ENCODE measurements around the gene GDF9. TPM values are rescaled to one million over a fixed set of nuclear protein-coding genes. Genes with fewer than 3 reads are reported as not detected.

The GDF9 gene
- total RNA-seq, 1 experiment from 2014 or later: not detected

GRCh38 chr5:132832612-132833011 lies 33.7 kb downstream of the GDF9 start:
- Histone ChIP-seq H3K27me3 (ENCODE audit: low read length) (no peaks in the 10 kb centered on the region), H3K79me2 (ENCODE audit: low read length) (peaks cover 17% of the 10 kb centered on the region; the same call in 1 of the 2 replicates), H4K20me1 (ENCODE audit: low read length) (no peaks in the 10 kb centered on the region), H3K4me2 (ENCODE audit: low read length) (no peak overlapping the region), H3K4me3 (ENCODE audit: low read length) (no peak overlapping the region), H3K27ac (ENCODE audit: low read length) (no peak overlapping the region), H3K9me3 (ENCODE audit: low read length) (no peaks in the 10 kb centered on the region), H2AFZ (ENCODE audit: low read length) (no peak overlapping the region), H3K36me3 (ENCODE audit: low read depth, low read length) (no peaks in the 10 kb centered on the region), H3K9ac (ENCODE audit: low read length) (no peak overlapping the region), H3F3A (ENCODE audit: low read length, unreplicated experiment) (no peaks in the 10 kb centered on the region), H3K9me2 (replicated peaks; ENCODE audit: low read length) (no peaks in the 10 kb centered on the region), H3K4me1 (ENCODE audit: insufficient read depth, low read length) (peaks cover 7% of the 10 kb centered on the region)
- POLR2A ChIA-PET (ENCODE audit: unreplicated experiment): no interaction called here
- TF ChIP-seq CTCF (conservative IDR thresholded peaks at IDR 0.05; ENCODE audit: low read depth, low read length) (no peak), EZH2 (IDR thresholded peaks at IDR 0.05; ENCODE audit: low read length, unreplicated experiment) (no peak), EZH2phosphoT487 (IDR thresholded peaks at IDR 0.05; ENCODE audit: borderline replicate concordance, low read length) (no peak)
- intact Hi-C loops (cut with micrococcal nuclease): no loop called here
- no peak for DNase-seq
- no TSS peak for BruUV-seq (replicated peaks)
- ATAC-seq: no peak
- CTCF ChIA-PET: no interaction called here

GRCh38 chr5:132831095-132831860 lies 35.0 kb downstream of the GDF9 start:
- Histone ChIP-seq H3K4me2 (ENCODE audit: low read length) (peak overlapping the region; percentile 98), H3K79me2 (ENCODE audit: low read length) (peaks cover 17% of the 10 kb centered on the region; the same call in 1 of the 2 replicates), H3K4me3 (ENCODE audit: low read length) (peak overlapping the region; percentile 95), H3F3A (ENCODE audit: low read length, unreplicated experiment) (no peaks in the 10 kb centered on the region), H3K27me3 (ENCODE audit: low read length) (no peaks in the 10 kb centered on the region), H3K27ac (ENCODE audit: low read length) (no peak overlapping the region), H3K9ac (ENCODE audit: low read length) (peak overlapping the region; percentile 79), H4K20me1 (ENCODE audit: low read length) (no peaks in the 10 kb centered on the region), H3K4me1 (ENCODE audit: insufficient read depth, low read length) (peaks cover 5% of the 10 kb centered on the region), H2AFZ (ENCODE audit: low read length) (peak overlapping the region; percentile 90), H3K9me3 (ENCODE audit: low read length) (no peaks in the 10 kb centered on the region), H3K36me3 (ENCODE audit: low read depth, low read length) (no peaks in the 10 kb centered on the region), H3K9me2 (replicated peaks; ENCODE audit: low read length) (no peaks in the 10 kb centered on the region)
- ChIA-PET POLR2A (ENCODE audit: unreplicated experiment) (no interaction called here), CTCF (no interaction called here)
- DNase-seq (no peak), ATAC-seq (no peak)
- no peak for TF ChIP-seq CTCF (conservative IDR thresholded peaks at IDR 0.05; ENCODE audit: low read depth, low read length)
- no peak for TF ChIP-seq EZH2phosphoT487 (IDR thresholded peaks at IDR 0.05; ENCODE audit: borderline replicate concordance, low read length)
- no peak for TF ChIP-seq EZH2 (IDR thresholded peaks at IDR 0.05; ENCODE audit: low read length, unreplicated experiment)
- intact Hi-C loops (cut with micrococcal nuclease): no loop called here
- BruUV-seq (replicated peaks): TSS peak; percentile 73
